ENCODE data around the gene ELOB. TPM values are rescaled to one million over a fixed set of nuclear protein-coding genes. Genes with fewer than 3 reads are reported as not detected.

Gene ELOB
- total RNA-seq, 1 donor from 2014 or later, result 178 TPM

DNA sequence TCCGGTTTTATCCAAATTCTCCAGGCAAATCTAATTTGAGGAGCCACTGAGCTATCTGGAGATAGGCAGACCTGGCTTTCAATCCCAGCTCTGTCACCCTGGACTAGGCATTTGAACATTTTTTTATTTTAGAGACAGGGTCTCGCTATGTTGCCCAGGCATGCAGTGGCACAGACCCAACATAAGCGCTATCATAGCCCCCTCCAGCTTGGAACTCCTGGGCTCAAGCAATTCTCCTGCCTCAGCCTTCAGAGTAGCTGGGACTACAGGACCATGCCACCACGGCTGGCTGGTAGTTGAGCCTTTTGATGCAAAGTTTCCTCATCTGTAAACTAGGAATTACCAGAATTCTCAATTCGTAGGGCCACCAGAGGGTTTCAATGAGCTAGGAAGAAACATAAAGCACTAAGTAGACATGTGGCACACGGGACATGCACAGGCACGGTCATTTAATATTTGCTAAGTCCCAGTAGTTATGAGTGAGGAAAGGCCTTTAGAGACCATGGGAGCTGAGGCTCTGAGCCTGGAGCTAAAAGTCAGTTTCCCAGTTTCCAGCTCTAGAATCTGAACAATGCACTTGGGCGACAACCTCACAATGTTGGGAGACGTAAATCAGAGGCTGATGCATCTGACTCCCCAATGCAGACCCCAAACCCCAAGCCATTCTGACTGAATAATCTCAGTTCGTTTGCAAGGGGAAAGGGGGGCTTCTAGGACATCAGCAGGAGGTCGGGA, 1.1 kb downstream of the ELOB start:
- Histone ChIP-seq H3K9me3 (ENCODE audit: control insufficient read depth in 3 of 3, low read length in 3 of 3) (no peaks in the 10 kb centered on the region), H3K4me3 (ENCODE audit: low read length in 3 of 3) (peak overlapping the region; percentile 85 to 87 (median 87)), H3K4me1 (ENCODE audit: control insufficient read depth in 3 of 3, insufficient read depth in 3 of 3, low read length in 3 of 3) (peaks cover 37 to 55% (median 40%) of the 10 kb centered on the region in 3 donors), H3K27ac (ENCODE audit: low read depth, low read length) (no peak overlapping the region), H3K9ac (ENCODE audit: low read depth in 1 of 3, low read length in 3 of 3) (peak overlapping the region; percentile 86 to 92 (median 92)), H3K36me3 (ENCODE audit: control insufficient read depth in 3 of 3, insufficient read depth in 3 of 3, low read length in 3 of 3) (peaks cover 32 to 39% (median 38%) of the 10 kb centered on the region in 3 donors), H3K27me3 (ENCODE audit: control insufficient read depth in 3 of 3, insufficient read depth in 3 of 3, low read length in 3 of 3) (no peaks in the 10 kb centered on the region)

DNA sequence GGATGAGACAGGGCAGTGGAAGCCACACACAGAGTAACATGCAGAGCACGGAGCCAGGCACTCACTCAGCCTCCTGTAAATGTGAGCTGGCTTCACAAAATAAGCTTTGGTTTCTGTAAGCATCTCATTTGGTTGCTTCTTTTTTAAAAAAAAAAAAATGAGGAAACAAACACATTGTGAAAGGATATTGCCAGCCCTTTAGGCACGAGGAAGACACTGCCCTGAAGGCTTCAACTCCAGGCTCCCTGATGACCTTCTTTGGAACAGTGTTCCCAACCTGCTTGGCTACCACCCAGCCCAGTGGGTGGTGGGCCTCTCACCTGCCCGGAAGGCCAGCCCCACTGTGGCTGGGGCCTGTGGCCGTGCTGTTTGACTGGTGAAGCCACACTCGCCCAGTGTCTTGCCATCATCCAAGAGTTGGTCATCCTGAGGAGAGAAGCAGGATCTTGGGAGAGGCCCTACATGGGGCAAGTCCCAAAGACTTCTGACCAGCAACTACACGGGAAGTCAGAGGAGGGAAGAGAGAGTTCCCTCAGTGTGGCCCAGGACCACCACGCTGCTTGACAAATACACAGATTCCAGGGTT, 1.9 kb downstream of the ELOB start:
- Histone ChIP-seq H3K9ac (ENCODE audit: low read depth in 1 of 3, low read length in 3 of 3) (peak overlapping the region in 1 of 3 donors; percentile 92), H3K27ac (ENCODE audit: low read depth, low read length) (no peak overlapping the region), H3K4me1 (ENCODE audit: control insufficient read depth in 3 of 3, insufficient read depth in 3 of 3, low read length in 3 of 3) (peaks cover 39 to 55% (median 42%) of the 10 kb centered on the region in 3 donors), H3K27me3 (ENCODE audit: control insufficient read depth in 3 of 3, insufficient read depth in 3 of 3, low read length in 3 of 3) (no peaks in the 10 kb centered on the region), H3K9me3 (ENCODE audit: control insufficient read depth in 3 of 3, low read length in 3 of 3) (no peaks in the 10 kb centered on the region), H3K4me3 (ENCODE audit: low read length in 3 of 3) (no peak overlapping the region), H3K36me3 (ENCODE audit: control insufficient read depth in 3 of 3, insufficient read depth in 3 of 3, low read length in 3 of 3) (peaks cover 39 to 46% (median 44%) of the 10 kb centered on the region in 3 donors)

DNA sequence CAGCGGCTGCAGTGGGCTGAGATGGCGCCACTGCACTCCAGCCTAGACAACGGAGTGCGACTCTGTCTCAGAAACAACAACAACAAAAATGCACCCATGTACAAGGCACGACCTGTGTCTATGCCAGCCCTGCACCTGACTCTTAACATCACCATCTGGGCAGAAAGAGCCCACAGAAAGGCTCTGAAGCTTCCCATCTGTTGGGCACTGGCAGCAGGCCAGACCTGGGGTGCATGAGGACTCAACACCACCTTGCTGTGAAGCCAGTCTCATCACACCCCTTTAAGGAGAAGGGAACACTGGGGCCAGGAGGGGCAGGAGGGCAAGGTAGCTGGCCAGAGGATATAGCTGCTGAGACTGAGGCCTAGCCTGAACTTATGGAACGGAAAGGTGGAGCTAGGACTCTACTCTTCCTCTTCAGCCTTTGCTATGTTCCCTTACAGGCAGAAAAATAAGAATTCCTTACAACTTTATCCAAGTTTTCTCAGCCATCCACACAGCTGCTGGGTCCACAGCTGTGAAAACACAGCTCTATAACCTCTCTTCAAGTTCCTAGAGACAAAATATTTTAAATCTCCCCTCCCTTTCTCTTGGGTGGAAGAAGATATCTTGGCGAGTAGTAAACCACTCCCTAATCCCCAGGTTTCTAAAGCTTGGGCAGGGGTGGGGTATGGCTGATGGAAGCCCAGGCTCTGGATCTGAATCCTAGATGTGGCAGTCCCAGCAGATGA, 2.8 kb downstream of the ELOB start:
- peaks cover 42 to 60% (median 43%) of the 10 kb centered on the region in 3 donors for H3K4me1 ChIP-seq (ENCODE audit: control insufficient read depth in 3 of 3, insufficient read depth in 3 of 3, low read length in 3 of 3)
- H3K9ac ChIP-seq (ENCODE audit: low read depth in 1 of 3, low read length in 3 of 3), result peak overlapping the region in 1 of 3 donors; percentile 54
- H3K27ac ChIP-seq (ENCODE audit: low read depth, low read length), result no peak overlapping the region

DNA sequence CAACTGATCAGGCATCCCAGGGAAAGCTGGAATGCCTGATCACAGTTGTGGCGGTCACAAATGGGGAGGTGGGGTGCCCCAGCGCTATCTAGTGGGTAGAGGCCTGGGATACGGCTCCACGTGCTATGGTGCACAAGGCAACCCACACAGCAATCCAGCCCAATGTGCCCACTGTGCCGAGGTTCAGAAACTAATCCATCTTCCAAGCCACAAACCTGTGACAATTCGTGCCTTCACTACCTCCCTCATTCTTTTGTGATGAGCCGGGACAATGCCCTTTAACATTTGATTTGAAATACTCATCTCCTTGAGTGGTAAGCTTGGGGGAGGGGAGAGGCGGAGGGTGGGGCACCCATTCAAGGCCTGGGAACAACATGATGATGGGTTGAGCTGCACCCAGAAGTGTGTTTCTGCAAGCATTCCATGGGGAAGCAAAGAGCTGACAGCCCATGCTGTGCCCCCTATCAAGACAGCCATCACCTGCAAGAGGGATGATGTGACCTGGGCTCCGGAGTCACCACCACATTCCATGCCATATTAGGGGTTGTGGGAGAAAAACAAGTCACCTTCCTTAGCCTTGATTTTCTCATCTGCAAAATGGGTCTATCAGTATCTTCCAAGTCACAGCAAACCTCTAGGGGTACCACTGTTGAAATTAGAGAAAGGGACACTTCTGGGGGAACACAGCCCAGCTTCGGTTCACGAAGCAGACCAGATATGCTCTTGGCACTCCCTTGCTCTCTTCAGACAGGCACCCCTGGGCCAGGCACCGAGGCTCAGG, 3.7 kb downstream of the ELOB start:
- peaks cover 37 to 60% (median 43%) of the 10 kb centered on the region in 3 donors for H3K4me1 ChIP-seq (ENCODE audit: control insufficient read depth in 3 of 3, insufficient read depth in 3 of 3, low read length in 3 of 3)

More for the DNA sequence above, 2.8 kb downstream of the ELOB start:
- no peaks in the 10 kb centered on the region for H3K9me3 ChIP-seq (ENCODE audit: control insufficient read depth in 3 of 3, low read length in 3 of 3)
- H3K27me3 ChIP-seq (ENCODE audit: control insufficient read depth in 3 of 3, insufficient read depth in 3 of 3, low read length in 3 of 3), result no peaks in the 10 kb centered on the region
- H3K4me3 ChIP-seq (ENCODE audit: low read length in 3 of 3), result no peak overlapping the region
- peaks cover 48 to 55% (median 53%) of the 10 kb centered on the region in 3 donors for H3K36me3 ChIP-seq (ENCODE audit: control insufficient read depth in 3 of 3, insufficient read depth in 3 of 3, low read length in 3 of 3)

DNA sequence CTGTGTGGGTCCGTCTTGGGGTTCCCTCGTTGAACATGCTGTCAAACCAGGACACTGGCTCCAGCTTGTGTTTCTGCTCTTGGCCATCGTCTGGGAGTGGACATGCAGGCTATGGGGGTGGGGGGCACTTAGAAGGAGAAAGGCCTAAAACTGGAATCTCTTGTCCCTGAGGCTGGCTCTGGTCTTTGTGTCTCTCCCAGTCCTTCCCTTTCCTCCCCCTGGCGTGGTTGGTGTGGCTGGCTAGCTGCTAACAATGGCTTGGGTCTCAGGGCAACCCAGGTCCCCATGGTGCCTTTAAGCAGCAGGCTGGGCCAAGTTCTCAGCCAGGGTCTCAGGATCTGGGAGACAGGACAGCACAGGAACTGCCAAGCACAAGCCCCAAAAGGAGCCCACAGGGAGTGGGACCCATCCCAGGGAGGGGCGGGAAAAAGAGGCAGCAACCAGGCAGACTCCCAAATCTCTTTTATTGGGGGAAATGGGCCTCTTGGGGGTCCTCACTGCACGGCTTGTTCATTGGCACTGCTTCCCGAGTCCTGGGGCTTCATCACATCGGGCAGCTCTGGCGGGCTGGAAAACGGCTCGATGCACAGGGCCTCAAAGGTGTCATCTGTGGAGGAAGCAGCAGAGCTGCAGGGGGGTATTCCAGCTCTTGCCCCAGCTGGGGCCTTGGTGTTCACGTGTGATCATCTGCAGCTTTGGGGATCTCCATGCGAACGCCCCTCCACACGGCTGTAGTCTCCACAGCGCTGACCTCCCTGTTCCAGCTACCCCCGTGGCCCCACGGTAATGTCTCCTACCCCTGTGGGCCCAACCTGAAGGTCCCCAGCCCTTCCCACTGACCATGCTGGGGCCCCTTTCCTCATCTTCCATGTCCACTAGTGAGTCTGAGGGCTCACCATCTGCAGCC, 5.3 kb downstream of the ELOB start:
- peaks cover 48 to 63% (median 55%) of the 10 kb centered on the region in 3 donors for H3K4me1 ChIP-seq (ENCODE audit: control insufficient read depth in 3 of 3, insufficient read depth in 3 of 3, low read length in 3 of 3)
- no peaks in the 10 kb centered on the region for H3K27me3 ChIP-seq (ENCODE audit: control insufficient read depth in 3 of 3, insufficient read depth in 3 of 3, low read length in 3 of 3)
- H3K9me3 ChIP-seq (ENCODE audit: control insufficient read depth in 3 of 3, low read length in 3 of 3), result no peaks in the 10 kb centered on the region
- H3K4me3 ChIP-seq (ENCODE audit: low read length in 3 of 3), result no peak overlapping the region
- H3K36me3 ChIP-seq (ENCODE audit: control insufficient read depth in 3 of 3, insufficient read depth in 3 of 3, low read length in 3 of 3), result peaks cover 73 to 81% (median 79%) of the 10 kb centered on the region in 3 donors
- H3K27ac ChIP-seq (ENCODE audit: low read depth, low read length), result no peak overlapping the region
- peak overlapping the region in 1 of 3 donors; percentile 8 for H3K9ac ChIP-seq (ENCODE audit: low read depth in 1 of 3, low read length in 3 of 3)

More for the DNA sequence above, 3.7 kb downstream of the ELOB start:
- no peak overlapping the region for H3K9ac ChIP-seq (ENCODE audit: low read depth in 1 of 3, low read length in 3 of 3)
- H3K27ac ChIP-seq (ENCODE audit: low read depth, low read length), result no peak overlapping the region
- peaks cover 57 to 64% (median 63%) of the 10 kb centered on the region in 3 donors for H3K36me3 ChIP-seq (ENCODE audit: control insufficient read depth in 3 of 3, insufficient read depth in 3 of 3, low read length in 3 of 3)
- H3K9me3 ChIP-seq (ENCODE audit: control insufficient read depth in 3 of 3, low read length in 3 of 3), result no peaks in the 10 kb centered on the region
- no peaks in the 10 kb centered on the region for H3K27me3 ChIP-seq (ENCODE audit: control insufficient read depth in 3 of 3, insufficient read depth in 3 of 3, low read length in 3 of 3)
- no peak overlapping the region for H3K4me3 ChIP-seq (ENCODE audit: low read length in 3 of 3)

DNA sequence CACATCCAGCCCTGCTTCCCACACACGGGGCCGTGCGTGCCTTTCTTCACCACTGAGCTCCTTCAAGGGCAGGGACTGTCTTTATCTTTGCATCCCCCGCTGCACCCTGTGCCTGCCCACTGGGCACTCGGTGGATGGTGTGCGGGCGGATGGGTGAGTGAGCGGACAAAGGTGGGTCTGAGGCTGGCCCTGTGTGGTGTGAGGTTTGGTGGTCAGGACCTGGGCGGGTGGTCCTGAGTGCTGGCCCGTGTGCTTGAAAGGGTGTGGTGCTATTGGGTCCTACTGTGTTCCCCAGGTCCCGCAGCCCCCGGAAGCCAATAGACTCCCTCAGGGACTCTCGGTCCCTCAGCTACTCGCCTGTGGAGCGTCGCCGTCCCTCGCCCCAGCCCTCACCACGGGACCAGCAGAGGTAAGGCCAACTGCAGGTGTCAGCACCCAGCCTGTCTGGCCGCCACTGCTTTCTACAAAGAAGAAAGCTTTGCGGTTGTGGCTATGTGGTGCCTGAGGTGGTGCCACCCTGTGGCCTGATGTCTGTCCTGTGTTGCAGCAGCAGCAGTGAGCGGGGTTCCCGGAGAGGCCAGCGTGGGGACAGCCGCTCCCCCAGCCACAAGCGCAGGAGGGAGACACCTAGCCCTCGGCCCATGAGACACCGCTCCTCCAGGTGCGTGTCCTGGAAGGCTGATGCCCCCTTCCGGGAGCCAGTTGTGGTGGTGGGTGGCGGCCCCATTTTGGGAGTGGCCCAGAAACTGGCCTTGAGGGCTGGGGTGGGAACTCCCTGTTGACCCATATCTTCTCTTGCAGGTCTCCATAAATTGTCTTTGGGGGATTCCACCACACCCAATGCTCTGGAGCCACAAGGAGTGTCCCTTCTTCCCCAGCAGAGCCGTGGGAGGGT, 6.8 kb downstream of the ELOB start:
- Histone ChIP-seq H3K36me3 (ENCODE audit: control insufficient read depth in 3 of 3, insufficient read depth in 3 of 3, low read length in 3 of 3) (peaks cover 88 to 95% (median 94%) of the 10 kb centered on the region in 3 donors), H3K4me1 (ENCODE audit: control insufficient read depth in 3 of 3, insufficient read depth in 3 of 3, low read length in 3 of 3) (peaks cover 36 to 52% (median 42%) of the 10 kb centered on the region in 3 donors), H3K9ac (ENCODE audit: low read depth in 1 of 3, low read length in 3 of 3) (no peak overlapping the region), H3K27ac (ENCODE audit: low read depth, low read length) (no peak overlapping the region), H3K27me3 (ENCODE audit: control insufficient read depth in 3 of 3, insufficient read depth in 3 of 3, low read length in 3 of 3) (no peaks in the 10 kb centered on the region), H3K4me3 (ENCODE audit: low read length in 3 of 3) (no peak overlapping the region), H3K9me3 (ENCODE audit: control insufficient read depth in 3 of 3, low read length in 3 of 3) (no peaks in the 10 kb centered on the region)

DNA sequence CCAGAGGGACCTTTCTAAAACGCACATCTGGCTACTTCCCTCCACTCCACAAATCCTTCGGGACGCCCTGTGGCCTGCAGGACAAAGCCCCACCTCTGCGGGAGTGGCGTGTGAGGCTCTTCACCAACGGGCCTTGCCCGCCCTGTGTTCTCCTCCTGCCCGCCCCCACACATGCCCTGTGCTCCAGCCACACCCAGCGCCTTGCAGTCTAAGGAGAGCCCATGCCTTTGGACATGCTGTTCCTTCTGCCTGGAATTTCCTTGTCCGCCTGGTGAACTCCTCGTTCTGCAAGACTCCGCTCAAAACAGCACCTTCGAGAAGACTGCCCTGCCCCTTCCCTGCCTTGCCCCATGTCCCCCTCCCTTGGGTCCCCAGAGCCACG, 7.4 kb downstream of the ELOB start:
- Histone ChIP-seq H3K4me1 (ENCODE audit: control insufficient read depth in 3 of 3, insufficient read depth in 3 of 3, low read length in 3 of 3) (peaks cover 33 to 47% (median 40%) of the 10 kb centered on the region in 3 donors), H3K36me3 (ENCODE audit: control insufficient read depth in 3 of 3, insufficient read depth in 3 of 3, low read length in 3 of 3) (peaks cover 90 to 98% (median 95%) of the 10 kb centered on the region in 3 donors), H3K27me3 (ENCODE audit: control insufficient read depth in 3 of 3, insufficient read depth in 3 of 3, low read length in 3 of 3) (no peaks in the 10 kb centered on the region), H3K9ac (ENCODE audit: low read depth in 1 of 3, low read length in 3 of 3) (peak overlapping the region in 1 of 3 donors; percentile 50), H3K27ac (ENCODE audit: low read depth, low read length) (no peak overlapping the region), H3K4me3 (ENCODE audit: low read length in 3 of 3) (no peak overlapping the region), H3K9me3 (ENCODE audit: control insufficient read depth in 3 of 3, low read length in 3 of 3) (no peaks in the 10 kb centered on the region)

DNA sequence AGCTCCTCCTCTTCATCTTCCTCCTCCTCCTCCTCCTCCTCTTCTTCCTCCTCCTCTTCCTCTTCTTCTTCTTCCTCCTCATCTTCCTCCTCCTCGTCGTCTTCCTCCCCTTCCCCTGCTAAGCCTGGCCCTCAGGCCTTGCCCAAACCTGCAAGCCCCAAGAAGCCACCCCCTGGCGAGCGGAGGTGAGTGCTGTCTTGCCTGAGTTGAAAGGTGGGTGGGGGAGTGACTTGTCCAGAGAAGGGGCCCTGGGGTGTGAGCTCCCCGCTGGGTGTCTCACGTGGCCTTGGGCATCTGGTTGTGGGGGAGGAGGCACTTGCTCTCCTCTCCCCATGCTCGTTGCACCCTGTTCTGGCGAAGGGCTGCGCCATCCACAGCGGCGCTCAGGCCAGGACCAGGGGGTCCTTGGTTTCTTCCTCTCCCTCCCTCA, 8.0 kb downstream of the ELOB start:
- Histone ChIP-seq H3K36me3 (ENCODE audit: control insufficient read depth in 3 of 3, insufficient read depth in 3 of 3, low read length in 3 of 3) (peaks cover 92 to 98% (median 95%) of the 10 kb centered on the region in 3 donors), H3K9me3 (ENCODE audit: control insufficient read depth in 3 of 3, low read length in 3 of 3) (no peaks in the 10 kb centered on the region), H3K9ac (ENCODE audit: low read depth in 1 of 3, low read length in 3 of 3) (peak overlapping the region in 1 of 3 donors; percentile 54), H3K27me3 (ENCODE audit: control insufficient read depth in 3 of 3, insufficient read depth in 3 of 3, low read length in 3 of 3) (no peaks in the 10 kb centered on the region), H3K27ac (ENCODE audit: low read depth, low read length) (no peak overlapping the region), H3K4me1 (ENCODE audit: control insufficient read depth in 3 of 3, insufficient read depth in 3 of 3, low read length in 3 of 3) (peaks cover 33 to 42% (median 38%) of the 10 kb centered on the region in 3 donors), H3K4me3 (ENCODE audit: low read length in 3 of 3) (no peak overlapping the region)

Data from skeletal muscle tissue (tissue), 4 donors.